HL-60/S4 (cell line): ENCODE measurements around the gene WDSUB1.

Experiments used
- in situ Hi-C: fragments of 300-500 bp; cut with MboI; formaldehyde crosslinking; loops from 2 replicates; pipeline ENCODE4 v1.14.3; 2022; ENCODE audit warnings: low sequenced_read_pairs

The WDSUB1 gene

DNA sequence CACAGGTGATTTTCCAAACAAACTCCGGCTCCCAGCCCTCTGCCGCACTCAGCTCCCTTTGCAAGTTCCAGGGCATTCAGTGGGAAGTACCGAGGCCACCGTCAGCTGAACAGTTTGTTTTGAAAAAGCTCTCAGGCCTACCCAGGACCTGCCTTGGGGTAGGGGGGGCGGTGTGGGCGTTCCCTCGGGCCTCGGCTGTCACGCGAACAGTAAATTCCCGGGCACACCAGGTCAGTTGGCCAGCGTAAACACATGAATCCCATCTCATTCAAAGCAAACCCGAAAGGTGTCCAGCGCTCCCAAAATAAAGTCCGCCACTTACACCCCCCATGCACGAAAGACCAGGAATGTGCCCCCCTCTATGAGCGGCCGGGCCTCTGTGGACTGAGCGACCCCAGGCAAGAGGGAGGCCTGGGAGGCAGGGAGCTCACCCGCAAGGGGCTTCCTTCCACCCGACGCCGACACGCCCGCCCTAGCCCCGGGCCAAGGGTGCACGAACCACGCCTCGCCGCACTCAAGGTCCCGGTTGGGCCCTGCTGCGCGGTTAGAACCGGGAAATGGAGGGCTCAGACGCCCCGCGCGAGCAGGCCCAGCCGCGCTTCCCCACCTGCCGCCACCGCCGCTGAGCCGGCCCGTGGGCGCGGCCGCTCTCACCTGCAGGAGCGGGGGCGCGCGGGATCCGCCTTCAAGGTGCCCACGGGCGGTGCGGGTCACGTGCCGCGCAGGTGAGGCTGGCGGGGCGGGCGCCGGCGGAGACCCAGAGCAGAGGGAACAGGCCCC is at the start of gene WDSUB1:
WDSUB1 (minus strand) TSS at position 775 of the 780 bp plus-strand sequence. CDS start 3,634 bp downstream, outside the sequence.
- in situ Hi-C loops, result no loop called here

- in situ Hi-C loops, result no loop called here
These were observed 40.2 kb upstream of the WDSUB1 start for GRCh38 chr2:159326569-159327255.

DNA sequence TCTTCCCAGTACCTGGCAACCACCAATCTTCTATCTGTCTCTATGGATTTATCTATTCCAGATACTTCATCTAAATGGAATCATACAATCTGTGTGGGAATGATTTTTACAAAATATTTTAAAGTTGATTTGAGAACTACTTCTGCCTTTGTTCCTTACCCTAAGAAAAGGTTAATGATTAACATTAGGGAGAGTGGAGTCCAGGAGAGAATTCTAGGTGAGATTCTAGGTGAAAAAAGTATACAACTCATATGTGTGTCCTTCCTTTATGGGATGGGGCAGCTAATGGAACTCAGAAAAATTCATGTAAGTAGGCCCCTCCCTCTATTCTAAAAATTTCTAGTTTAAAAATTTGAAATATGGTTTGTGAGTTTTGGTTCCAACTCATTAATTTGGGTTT is 35.9 kb upstream of the WDSUB1 start:
- in situ Hi-C loops, result no loop called here

- in situ Hi-C loops, result no loop called here
These were observed 31.0 kb upstream of the WDSUB1 start for GRCh38 chr2:159317392-159318088.

- in situ Hi-C loops, result no loop called here
These were observed 21.4 kb upstream of the WDSUB1 start for GRCh38 chr2:159307942-159308341.

DNA sequence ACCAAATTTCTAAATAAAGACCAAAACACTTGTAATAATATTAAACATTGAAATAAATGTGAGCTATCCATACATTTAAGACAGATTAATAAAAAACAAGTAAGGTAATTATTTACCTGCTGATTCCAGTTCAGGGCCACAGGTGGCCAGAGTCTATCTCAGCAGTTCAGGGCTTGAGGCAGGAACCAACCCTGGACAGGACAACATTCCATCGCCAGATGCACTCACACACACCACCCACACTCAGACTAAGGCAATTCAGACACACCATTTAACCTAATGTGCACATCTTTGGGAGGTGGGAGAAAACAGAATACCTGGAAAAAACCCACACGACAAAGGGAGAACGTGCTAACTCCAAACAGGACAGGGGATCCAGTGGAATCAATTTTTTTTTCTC is 14.1 kb upstream of the WDSUB1 start:
- in situ Hi-C loops, result no loop called here

- in situ Hi-C loops, result no loop called here
These were observed 12.5 kb upstream of the WDSUB1 start for GRCh38 chr2:159298967-159299366.

GRCh38 chr2:159297042-159297707 is 10.7 kb upstream of the WDSUB1 start:
- in situ Hi-C loops, result no loop called here

- in situ Hi-C loops, result no loop called here
These were observed 5.7 kb upstream of the WDSUB1 start for GRCh38 chr2:159292157-159292556.

- in situ Hi-C loops, result no loop called here
These were observed 3.9 kb upstream of the WDSUB1 start for GRCh38 chr2:159290289-159290907.

DNA sequence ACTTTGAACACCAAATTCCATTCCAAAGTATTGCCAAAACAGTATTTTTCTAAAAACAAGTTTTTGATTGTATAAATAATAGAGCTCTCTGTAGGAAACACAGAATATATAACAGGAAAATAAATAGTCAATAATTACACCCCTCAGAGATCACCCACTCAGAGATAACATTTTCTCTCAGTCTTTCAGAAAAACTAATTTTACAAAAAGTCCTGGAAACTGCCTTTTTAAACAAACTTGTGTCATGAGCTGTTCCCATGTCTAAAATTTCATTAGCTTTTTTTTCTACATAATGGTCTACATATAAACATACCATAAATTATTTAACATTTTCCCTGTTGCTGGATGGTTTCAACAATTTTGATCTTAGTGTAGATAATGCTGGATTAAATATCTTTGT is 1.2 kb upstream of the WDSUB1 start:
- in situ Hi-C loops, result no loop called here

DNA sequence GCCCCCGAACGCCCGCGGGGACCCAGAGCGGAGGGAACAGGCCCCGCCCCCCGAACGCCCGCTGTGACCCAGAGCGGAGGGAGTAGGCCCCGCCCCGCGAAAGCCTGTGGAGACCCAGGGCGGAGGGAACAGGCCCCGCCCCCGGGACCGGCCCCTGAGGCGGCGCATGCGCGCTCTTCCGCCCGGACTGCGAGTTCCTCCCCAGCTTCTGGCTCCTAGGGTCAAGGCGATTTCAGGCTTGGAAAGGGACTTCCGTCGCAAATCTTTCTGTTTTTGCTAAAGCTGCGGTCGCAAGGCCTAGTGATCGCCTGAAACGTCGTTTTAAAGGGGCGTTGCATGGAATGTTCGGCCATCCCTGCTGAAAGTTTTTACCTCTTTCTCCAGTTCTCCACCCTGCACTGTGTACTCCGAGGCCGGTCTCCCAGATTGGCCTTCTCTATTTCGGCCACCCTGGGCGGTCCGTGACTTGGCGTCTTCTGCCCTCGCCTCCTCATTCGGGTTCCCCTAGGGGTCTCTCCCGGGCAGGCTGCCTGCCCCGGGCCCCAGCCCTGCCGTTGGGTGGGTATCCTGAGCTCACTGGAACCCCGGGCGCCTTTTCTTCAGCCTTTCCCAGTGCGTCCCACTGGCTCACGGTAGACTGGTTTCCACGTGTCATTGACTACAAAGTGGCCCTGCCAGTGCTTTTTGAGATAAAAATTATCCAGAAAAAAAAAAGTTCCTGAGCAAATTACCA is 372 bp upstream of the WDSUB1 start:
- in situ Hi-C loops, result no loop called here

DNA sequence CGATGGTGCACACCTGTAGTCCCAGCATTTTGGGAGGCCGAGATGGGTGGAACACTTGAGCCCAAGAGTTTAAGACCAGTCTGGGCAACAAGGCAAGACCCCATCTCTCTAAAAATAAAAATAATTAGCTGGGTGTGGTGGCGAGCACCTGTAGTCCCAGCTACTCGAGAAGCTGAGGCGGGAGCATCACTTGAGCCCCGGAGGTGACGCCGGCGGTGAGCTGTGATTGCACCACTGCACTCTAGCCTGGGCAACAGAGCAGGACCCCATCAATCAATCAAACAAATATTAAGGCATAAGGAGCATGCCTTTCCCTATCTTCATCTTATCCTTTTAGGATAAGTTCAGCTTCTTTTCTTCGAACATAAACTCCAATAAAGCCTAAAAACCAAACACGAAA is 1.1 kb downstream of the WDSUB1 start:
- in situ Hi-C loops, result no loop called here

- in situ Hi-C loops, result no loop called here
These were observed 3.0 kb downstream of the WDSUB1 start for GRCh38 chr2:159283529-159283928.

DNA sequence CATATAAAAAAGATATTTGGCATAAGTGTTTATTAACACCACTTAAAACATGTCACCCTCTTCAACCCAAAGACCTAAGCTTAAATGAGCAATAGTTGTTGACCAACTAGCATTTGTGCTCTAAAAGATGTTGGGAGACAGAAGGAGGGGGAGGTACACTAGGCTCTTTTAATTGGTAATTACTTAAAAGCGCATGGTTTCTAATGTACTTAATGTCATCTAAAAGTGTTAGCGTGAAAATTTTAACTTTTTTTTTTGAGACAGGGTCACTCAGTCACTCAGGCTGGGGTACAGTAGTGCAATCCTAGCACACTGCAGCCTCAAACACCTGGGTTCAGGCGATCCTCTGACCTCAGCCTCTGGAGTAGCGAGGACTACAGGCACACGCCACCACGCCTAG is 5.5 kb downstream of the WDSUB1 start:
- in situ Hi-C loops, result no loop called here

GRCh38 chr2:159279700-159280099 is 6.8 kb downstream of the WDSUB1 start:
- in situ Hi-C loops, result no loop called here

DNA sequence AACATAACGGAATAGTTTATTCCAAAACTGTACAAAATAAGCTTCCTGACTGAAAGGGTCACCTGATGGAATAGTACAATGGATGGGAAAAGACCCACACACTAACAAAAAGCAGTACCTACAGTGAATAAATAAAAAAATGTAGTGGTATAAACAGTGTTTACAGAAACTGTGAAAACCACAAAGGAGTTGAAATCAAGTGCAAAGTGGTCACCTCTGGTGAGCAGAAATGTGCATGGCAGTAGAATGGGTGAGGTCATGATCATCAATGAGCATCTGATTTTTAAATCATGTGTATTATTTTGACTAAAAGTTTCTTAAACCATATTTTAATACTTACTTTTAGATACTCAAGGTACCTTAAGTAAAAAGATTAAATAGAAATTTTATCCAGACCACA is 11.4 kb downstream of the WDSUB1 start:
- in situ Hi-C loops, result no loop called here

- in situ Hi-C loops, result no loop called here
These were observed 14.3 kb downstream of the WDSUB1 start for GRCh38 chr2:159272156-159272555.

DNA sequence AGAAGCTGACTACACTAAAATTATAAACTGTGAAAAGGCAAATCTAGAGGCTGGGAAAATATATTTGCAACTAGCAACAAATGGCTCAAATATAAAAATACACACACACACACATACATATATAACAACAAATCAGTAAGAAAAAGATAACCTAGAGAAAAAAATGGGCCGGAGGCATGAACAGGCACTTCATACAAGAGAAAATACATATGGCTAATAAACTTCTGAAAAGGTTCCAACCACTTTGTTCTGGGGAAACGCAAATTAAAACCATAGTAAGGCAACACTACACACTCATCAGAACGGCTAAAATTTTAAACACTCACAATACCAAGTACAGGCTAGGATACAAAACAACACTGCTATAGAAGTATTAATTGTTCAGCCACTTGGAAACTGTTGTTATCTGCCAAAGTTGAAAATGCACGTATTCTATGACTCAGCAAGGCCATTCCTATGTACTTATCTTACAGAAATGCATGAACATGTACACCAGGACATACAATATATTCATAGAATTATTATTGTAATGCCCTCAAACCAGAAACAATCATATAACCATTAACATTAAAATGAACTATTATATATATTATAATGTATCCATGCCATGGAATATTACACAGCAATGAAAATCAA is 15.6 kb downstream of the WDSUB1 start:
- in situ Hi-C loops, result no loop called here

DNA sequence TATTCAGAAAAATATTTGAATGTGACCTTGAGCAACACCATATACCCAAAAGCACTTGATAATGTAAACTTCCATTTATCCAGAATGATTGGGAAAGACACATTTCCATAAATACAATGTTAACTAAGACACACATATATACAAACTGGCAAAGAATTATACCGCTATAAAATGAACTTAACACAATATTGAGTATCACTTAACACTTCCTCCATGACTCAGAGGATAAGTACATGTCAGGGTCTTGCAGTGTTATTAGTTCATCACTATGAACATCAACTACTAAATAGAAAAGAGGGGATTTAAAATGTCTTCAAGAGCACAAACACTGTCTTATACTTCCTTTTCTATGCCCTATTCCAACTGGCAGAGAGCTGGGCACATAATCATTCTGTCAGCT is 18.6 kb downstream of the WDSUB1 start:
- in situ Hi-C loops, result no loop called here
